HG02763 (cell line): ENCODE data around the gene SND1.
A peak's percentile ranks its signal among the peaks of the same experiment; 100 is the strongest.

ENCODE experiments used
- ATAC-seq: cut with Tn5 transposase; IDR thresholded peaks from one replicate; pipeline ENCODE4 v1.9.1; 2021; ENCODE audit warnings: mild to moderate bottlenecking, moderate library complexity; ENCODE audit not compliant: unreplicated experiment

SND1 gene

DNA sequence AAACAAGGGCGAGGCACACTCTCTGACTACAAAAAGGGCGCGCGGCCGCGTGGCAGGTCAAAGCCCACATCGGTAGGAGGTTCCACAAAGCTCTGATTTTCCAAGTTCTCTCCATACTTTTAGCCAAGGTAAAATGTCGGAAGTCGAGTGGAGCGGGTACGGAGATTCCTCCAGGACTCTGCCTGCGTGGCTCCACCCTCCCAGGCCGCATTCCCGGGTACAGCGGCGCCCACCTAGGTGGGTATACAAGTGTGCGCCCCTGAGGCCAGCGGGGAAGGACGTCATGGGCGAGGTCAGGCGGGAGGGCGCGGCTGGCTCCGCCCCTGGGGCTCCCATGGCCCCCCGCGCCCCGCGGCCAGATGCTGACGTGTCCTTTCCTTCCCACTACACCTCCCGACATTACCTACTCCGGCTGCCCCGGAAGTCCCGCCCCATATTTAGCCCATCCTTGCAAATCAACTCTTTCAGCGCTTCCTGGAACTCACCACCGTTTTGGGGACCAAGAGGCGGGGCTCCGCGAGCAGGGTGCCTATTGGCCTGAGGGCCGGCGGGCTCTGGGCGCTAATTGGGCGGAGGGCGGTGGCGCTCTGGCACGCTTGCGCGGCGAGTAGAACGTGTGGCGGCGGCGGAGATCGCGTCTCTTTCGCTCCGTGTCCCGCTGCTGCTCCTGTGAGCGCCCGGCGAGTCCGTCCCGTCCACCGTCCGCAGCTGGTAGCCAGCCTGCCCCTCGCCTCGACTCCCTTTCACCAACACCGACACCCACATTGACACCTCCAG is at the start of gene SND1:
Gene SND1 (plus strand): TSS at position 639 of the 777 bp plus-strand sequence. CDS start 180 bp downstream, outside the sequence.
- peak; percentile 93 for ATAC-seq

- ATAC-seq, result no peak
These were observed 43.5 kb upstream of the SND1 start for GRCh38 chr7:127608446-127608845.

DNA sequence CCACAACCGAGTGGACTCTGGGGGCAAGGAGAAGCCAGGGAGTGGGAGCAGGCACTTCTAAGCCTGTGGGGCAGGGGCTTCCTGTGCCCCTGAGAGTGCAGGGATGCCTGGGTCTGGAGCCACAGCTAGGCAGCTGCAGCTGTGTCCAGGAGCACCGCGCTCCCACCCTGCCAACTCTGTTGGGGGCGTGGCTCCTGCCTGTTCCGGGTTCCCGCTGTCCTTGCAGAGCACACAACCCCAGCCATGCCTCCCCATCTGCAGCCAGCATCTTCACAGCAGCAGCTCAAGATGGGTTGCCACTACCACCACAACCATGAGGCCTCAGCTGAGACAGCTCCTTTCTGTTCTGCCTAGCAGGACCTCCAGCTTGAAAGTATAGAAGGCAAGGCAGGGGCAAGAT is 42.7 kb upstream of the SND1 start:
- no peak for ATAC-seq

DNA sequence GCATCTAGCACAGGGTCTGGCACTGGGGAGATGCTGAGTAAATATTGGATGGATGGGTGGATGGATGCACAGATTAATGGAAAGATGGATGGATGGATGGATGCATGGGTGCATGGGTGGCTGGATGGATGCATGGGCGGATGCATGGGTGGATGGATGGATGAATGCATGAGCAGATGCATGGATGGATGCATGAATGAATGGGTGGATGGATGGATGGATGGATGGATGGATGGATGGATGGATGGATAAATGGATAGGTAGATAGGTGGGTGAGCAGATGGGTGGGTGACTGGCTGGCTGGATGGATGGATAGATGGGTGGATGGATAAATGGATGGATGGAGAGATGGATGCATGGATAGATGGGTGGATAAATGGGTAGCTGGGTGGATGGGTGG is 39.7 kb upstream of the SND1 start:
- ATAC-seq, result no peak

DNA sequence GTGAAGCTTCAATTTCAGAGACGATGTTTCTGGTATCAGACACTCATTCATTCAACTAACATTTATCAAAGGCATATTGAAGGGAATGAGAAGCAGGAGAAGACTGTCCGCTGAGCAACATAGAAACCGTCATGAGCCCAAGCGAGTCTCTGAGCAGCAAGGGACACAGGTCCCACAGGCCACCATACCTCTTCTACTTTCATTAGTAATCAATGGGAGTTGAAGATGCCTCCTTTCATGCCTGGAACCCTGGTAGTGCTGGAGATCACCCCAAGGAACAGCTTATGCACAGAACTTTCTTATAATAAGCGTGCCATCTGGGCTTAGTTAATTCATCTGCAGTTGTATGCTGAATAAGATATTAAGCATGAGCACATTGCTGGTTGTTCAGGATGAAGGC is 35.3 kb upstream of the SND1 start:
- no peak for ATAC-seq

GRCh38 chr7:127618042-127618441 is 34.0 kb upstream of the SND1 start, which contains the start of gene PAX4:
TSS of gene PAX4 (minus strand) at chr7:127618142. CDS start at chr7:127615928, 2,214 bp downstream.
- ATAC-seq, result no peak

DNA sequence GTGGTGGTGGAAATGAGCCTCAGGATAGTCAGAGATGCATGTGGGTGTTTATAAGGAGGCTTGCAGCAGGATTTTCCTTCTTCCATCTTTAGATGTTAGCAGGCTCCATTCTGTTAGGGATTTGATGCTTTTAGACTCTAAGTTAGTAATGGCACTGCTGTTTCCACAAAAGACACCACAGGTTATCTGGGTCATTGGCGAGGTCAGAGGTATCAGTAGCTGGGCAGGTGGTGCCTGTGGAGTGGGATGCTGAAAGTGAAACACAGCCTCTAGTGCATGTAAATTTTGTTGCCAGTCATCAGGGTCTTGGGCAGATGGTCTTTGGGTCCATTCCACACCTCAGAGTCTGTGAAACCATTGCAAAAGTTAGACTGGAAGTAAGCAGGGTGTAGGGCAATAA is 33.2 kb upstream of the SND1 start:
- ATAC-seq, result no peak

DNA sequence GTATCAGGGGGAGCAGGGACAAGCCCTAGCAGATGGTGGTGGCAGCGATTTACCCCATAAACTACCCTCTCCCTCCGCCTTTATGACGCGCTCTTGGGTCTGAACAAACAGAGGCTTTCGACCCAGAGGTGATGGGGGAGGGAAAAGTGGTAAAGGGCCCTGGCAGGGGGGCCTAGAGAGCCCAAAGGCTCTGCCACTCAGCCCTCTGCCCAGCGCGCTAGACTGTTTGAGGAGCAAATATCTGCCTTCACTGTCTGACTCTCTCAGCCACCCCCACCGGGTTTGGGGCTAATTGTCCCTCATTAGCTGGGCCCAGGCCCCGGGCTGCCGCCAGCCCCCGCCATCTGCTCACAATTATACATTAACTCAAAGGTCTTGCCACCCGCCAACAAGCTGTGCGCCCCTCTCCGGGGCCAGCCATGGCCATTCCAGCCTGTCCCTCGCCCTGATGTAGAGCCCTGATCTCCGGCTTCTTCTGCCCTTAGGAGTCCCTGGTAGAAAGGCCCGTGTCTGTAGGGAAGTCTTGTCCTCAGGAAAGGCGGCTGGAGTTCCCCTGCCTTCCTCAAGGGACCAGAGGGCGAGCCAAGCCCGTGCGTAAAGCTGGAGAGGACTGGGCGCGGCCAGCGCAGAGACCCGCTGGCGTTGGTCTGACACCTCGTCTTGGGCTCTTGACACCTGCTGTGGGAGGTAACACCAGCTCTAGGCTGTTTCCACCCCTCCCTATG is 32.2 kb upstream of the SND1 start:
- ATAC-seq, result no peak

DNA sequence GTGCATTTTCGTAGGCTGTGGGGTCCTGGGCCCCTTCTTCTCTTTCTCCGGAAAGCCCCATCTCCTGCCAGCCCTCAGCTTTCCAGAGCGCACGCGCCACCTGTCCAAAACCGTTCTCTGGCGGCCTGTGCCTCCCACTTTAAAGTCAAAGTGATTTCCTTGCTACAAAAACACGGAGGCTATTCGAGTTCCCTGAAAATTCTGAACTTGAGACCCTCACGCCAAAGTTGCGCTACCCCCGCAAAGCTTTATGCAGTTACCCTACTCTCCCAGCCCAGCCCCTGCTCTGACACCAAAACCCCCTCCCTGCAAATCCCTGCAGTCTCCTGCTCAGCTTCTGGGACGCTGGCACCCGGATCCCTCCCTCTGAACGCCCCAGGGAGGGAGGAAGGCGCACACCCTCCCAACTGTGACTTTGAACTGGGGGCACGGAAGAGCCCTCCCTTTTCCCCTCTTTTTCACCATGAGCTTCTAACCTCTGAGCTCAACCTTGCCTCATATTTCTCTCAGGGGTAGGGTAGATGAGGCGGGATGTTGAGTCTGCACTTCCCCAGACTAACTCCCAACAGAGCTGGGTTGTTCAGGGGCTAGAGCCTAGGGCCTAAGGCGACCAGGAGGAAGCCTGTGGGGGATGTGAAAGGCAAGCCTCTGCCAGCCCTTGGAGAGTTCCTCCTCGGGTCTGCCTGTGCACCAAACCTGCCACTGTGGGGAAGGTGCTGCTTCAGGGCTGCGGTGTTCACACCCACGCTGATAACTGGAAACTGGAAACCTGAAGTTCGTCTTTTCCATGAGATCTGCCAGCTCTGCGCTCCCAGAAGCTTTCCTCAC is 31.4 kb upstream of the SND1 start:
- no peak for ATAC-seq

- ATAC-seq, result no peak
These were observed 26.7 kb upstream of the SND1 start for GRCh38 chr7:127625331-127625730.

DNA sequence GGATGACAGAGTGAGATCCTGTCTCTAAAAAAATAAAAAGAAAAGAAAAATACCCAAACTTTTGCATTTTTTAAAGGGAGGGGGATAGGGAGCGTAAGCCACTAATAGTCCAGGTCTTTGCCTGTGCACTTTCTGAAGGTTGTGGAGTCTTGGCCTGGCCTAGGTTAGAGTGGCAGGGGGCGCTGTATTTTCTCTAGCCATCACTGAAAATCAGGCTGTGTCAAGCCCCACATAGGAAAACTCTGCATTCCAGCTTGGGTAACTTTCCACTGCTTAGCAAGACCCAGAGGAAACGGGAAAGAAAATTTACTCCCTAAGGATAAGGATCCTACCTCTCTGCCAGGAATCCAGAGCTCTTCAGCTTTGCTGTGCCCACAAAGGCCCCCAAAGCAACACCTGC is 23.5 kb upstream of the SND1 start:
- ATAC-seq, result no peak

DNA sequence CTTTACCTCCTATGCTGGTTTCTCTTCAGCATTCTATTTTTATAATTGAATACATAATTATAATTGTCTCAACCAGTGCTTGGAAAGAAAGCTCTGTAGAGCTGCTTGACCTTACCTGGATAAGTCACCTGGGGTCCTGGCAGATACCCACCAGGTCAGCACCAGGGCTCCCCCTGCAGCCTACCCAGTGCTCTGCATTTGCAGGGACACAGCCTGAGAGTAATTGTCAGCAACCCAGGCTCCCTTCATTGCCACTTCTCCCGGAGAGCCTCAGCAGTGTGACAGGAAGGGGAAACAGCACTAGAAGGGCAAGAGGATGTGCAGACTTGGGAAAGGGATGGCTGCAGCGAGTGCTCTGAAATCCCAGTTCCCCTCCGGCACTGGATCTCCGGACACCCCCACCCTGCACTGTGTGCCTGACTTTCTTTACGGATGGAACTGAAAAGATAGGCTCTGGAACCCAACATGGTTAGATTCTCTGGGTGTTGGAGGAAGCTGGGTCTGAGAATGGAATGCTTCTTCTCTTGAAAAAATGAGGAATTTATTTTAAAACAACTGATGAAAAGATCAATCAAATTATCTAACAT is 22.6 kb upstream of the SND1 start:
- ATAC-seq, result no peak

- ATAC-seq, result no peak
These were observed 19.6 kb upstream of the SND1 start for GRCh38 chr7:127632276-127632910.

DNA sequence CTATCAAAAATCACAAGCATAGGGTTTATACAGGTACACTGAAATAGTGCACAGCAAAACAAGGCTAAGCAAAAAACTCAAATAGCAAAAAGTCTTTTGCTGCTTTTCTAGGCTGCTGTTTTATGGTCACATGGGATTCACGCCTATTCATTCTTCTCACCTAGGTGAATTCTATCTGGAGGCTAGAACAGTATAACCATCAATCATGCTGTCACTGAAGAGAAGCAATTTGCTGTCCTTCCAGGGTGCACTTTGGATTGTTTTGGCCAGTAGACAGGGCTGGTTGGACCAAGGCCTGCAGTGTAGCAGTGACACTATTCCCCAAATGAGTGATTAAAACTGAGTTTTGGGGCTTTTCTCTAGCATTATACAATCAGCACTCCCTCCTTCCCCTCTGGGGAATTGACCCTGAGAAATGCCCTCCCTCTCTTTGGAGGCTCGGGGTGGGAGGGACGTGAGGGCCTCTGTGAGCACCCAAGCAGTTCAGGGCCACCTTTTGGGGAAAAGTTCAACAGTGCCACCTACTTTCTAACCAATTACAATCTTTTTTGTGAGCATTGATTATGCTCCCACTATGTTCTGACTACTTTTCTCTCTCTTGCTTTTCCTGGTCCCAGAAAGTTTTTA is 16.2 kb upstream of the SND1 start:
- ATAC-seq, result no peak

- ATAC-seq, result no peak
These were observed 13.8 kb upstream of the SND1 start for GRCh38 chr7:127638197-127638596.

GRCh38 chr7:127644484-127644883 is 7.5 kb upstream of the SND1 start:
- ATAC-seq, result no peak

GRCh38 chr7:127647636-127648035 is 4.4 kb upstream of the SND1 start:
- ATAC-seq, result no peak

DNA sequence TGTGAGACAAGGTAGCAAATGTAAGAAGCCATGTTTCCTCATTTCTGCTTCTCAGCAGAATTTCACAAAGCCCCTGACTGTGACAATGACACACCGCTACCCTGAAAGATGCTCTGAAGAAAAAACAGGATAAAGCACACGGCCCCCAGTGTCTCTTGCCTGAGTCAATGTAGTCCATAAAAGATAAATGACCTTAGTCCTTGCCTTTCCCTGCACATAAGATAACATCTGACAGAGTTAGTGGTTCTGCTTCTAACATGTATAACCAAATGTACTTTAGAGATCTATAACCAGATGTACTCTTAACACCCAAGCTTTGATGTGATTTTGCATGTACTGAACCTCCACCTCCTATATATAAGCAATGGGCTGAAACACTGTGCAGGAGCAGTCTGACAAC is 3.0 kb upstream of the SND1 start:
- ATAC-seq, result no peak

DNA sequence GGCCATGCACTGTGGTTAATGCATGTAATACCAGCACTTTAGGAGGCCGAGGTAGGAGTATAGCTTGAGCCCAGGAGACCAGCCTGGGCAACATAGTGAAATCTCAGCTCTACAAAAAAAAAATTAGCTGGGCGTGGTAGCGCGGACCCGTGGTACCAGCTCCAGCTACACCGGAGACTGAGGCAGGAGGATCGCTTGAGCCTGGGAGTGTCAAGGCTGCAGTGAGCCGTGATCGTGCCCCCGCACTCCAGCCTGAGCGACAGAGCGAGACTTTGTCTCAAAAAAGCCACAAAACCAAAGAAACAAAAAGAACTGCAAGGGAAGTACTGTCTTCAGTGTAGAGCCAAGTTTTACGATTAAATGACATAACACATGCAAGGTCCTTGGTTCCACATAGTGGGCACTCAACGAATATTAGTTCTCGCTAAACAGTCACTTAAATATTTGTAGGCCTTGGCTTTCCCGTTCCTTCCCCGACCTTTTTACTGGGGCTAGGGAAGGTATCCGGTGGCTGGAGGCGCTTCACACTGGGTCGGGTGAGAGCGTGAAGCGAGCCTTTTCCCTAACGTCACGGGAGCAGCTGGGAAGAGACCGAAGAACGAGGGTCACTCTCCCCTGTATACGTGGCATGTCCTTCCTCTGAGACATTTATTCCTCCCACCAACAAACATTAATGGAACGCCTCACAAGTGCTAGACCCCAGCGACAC is 993 bp upstream of the SND1 start:
- ATAC-seq, result no peak
